ENCODE results near the gene ZKSCAN7. TPM values are rescaled to one million over a fixed set of nuclear protein-coding genes. Genes with fewer than 3 reads are reported as not detected.

Gene ZKSCAN7
- total RNA-seq, 1 donor from 2014 or later, result 7.4 TPM

GRCh38 chr3:44510000-44510368 is 45.0 kb upstream of the ZKSCAN7 start:
- no peaks in the 10 kb centered on the region for H3K27me3 Mint-ChIP-seq (ENCODE audit: unreplicated experiment)
- DNase-seq (ENCODE audit: extremely low spot score, unreplicated experiment), result no peak
- peaks cover 9% of the 10 kb centered on the region for H3K9me3 Mint-ChIP-seq (ENCODE audit: unreplicated experiment)
- H3K4me1 Mint-ChIP-seq (ENCODE audit: unreplicated experiment), result peaks cover 31% of the 10 kb centered on the region
- peaks cover 14% of the 10 kb centered on the region for H3K36me3 Mint-ChIP-seq (ENCODE audit: unreplicated experiment)
- peak overlapping the region; percentile 94 for H3K4me3 Mint-ChIP-seq (ENCODE audit: unreplicated experiment)
- H3K27ac Mint-ChIP-seq (ENCODE audit: unreplicated experiment), result peak overlapping the region; percentile 98
- no peak for TF ChIP-seq CTCF (IDR thresholded peaks at IDR 0.05)

- peaks cover 3% of the 10 kb centered on the region for H3K27me3 Mint-ChIP-seq (ENCODE audit: unreplicated experiment)
- H3K36me3 Mint-ChIP-seq (ENCODE audit: unreplicated experiment), result peaks cover 6% of the 10 kb centered on the region
- peaks cover 31% of the 10 kb centered on the region for H3K4me1 Mint-ChIP-seq (ENCODE audit: unreplicated experiment)
- peak overlapping the region; percentile 98 for H3K27ac Mint-ChIP-seq (ENCODE audit: unreplicated experiment)
- H3K9me3 Mint-ChIP-seq (ENCODE audit: unreplicated experiment), result peaks cover 2% of the 10 kb centered on the region
- TF ChIP-seq CTCF (IDR thresholded peaks at IDR 0.05), result no peak
- no peak for DNase-seq (ENCODE audit: extremely low spot score, unreplicated experiment)
- H3K4me3 Mint-ChIP-seq (ENCODE audit: unreplicated experiment), result peak overlapping the region; percentile 94
Observed at GRCh38 chr3:44511238-44511566, 43.8 kb upstream of the ZKSCAN7 start.

GRCh38 chr3:44513513-44513912 is 41.5 kb upstream of the ZKSCAN7 start:
- no peak for TF ChIP-seq CTCF (IDR thresholded peaks at IDR 0.05)
- H3K27me3 Mint-ChIP-seq (ENCODE audit: unreplicated experiment), result peaks cover 12% of the 10 kb centered on the region
- H3K4me1 Mint-ChIP-seq (ENCODE audit: unreplicated experiment), result peaks cover 26% of the 10 kb centered on the region
- H3K36me3 Mint-ChIP-seq (ENCODE audit: unreplicated experiment), result no peaks in the 10 kb centered on the region
- no peaks in the 10 kb centered on the region for H3K9me3 Mint-ChIP-seq (ENCODE audit: unreplicated experiment)
- no peak overlapping the region for H3K4me3 Mint-ChIP-seq (ENCODE audit: unreplicated experiment)
- no peak for DNase-seq (ENCODE audit: extremely low spot score, unreplicated experiment)
- no peak overlapping the region for H3K27ac Mint-ChIP-seq (ENCODE audit: unreplicated experiment)

- no peak for TF ChIP-seq CTCF (IDR thresholded peaks at IDR 0.05)
- peaks cover 31% of the 10 kb centered on the region for H3K27me3 Mint-ChIP-seq (ENCODE audit: unreplicated experiment)
- no peak for DNase-seq (ENCODE audit: extremely low spot score, unreplicated experiment)
- H3K9me3 Mint-ChIP-seq (ENCODE audit: unreplicated experiment), result no peaks in the 10 kb centered on the region
- H3K27ac Mint-ChIP-seq (ENCODE audit: unreplicated experiment), result no peak overlapping the region
- H3K36me3 Mint-ChIP-seq (ENCODE audit: unreplicated experiment), result no peaks in the 10 kb centered on the region
- H3K4me1 Mint-ChIP-seq (ENCODE audit: unreplicated experiment), result peaks cover 6% of the 10 kb centered on the region
- no peak overlapping the region for H3K4me3 Mint-ChIP-seq (ENCODE audit: unreplicated experiment)
Observed at GRCh38 chr3:44516230-44516629, 38.8 kb upstream of the ZKSCAN7 start.

GRCh38 chr3:44518782-44519156 is 36.2 kb upstream of the ZKSCAN7 start:
- Mint-ChIP-seq H3K27me3 (ENCODE audit: unreplicated experiment) (peaks cover 50% of the 10 kb centered on the region), H3K4me3 (ENCODE audit: unreplicated experiment) (no peak overlapping the region), H3K36me3 (ENCODE audit: unreplicated experiment) (no peaks in the 10 kb centered on the region), H3K4me1 (ENCODE audit: unreplicated experiment) (no peaks in the 10 kb centered on the region), H3K27ac (ENCODE audit: unreplicated experiment) (no peak overlapping the region), H3K9me3 (ENCODE audit: unreplicated experiment) (no peaks in the 10 kb centered on the region)
- no peak for DNase-seq (ENCODE audit: extremely low spot score, unreplicated experiment)
- TF ChIP-seq CTCF (IDR thresholded peaks at IDR 0.05), result no peak
